ENCODE data around the gene MPND.

MPND gene

DNA sequence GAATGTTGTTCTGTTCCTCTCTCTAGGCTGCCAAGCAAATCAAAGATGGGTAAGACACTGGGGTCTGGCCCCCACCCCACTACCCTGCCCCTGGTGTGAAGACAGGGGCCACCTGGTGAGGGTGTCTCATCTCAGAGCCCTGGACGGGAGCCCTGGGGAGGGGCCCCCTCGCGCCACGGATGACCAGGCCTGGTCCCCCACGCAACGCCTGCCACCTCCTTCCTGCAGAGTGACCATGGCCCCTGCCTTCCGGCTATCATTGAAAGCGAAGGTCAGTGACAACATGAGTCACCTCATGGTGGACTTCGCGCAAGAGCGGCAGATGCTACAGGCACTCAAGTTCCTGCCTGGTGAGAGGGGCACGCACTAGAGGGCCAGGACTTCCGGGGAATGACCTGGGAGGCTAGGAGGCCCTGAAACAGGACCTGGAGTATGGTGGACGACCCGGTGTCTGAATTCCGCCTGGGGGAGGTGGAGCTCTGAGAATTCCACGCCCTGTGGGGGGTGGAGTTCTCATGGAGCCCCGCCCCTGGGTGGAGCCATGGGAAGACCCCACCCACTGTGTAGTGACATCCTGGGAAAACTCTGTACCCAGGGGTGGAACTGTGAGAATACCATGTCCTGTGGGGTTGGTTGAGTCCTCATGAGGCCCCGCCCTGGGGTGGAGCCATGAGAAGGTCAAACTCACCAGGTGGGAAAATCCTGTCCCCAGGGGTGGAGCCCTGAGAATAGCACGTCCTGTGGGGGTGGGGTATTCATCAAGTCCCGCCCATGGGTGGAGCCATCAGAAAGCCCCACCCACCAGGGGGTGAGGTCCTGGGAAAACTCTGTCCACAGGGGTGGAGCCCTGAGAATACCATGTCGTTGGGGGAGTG is 32.9 kb upstream of the MPND start:
- H3K27me3 ChIP-seq (ENCODE audit: insufficient read depth, insufficient read length), result no peaks in the 10 kb centered on the region
- H3K4me1 ChIP-seq (ENCODE audit: insufficient read depth, insufficient read length), result peaks cover 7% of the 10 kb centered on the region
- H3K36me3 ChIP-seq (ENCODE audit: insufficient read depth, insufficient read length, low read length), result peaks cover 32% of the 10 kb centered on the region
- H3K4me3 ChIP-seq (ENCODE audit: insufficient read length, low read depth), result no peak overlapping the region
- TF ChIP-seq YY1 (IDR thresholded peaks at IDR 0.05; ENCODE audit: insufficient read depth, insufficient read length), result no peak
- H3K9ac ChIP-seq (ENCODE audit: insufficient read length, low read depth), result no peak overlapping the region
- peaks cover 7% of the 10 kb centered on the region; the same call in 1 of the 2 replicates for H3K9me3 ChIP-seq (ENCODE audit: insufficient read depth, low read length)
- DNase-seq (ENCODE audit: low read depth, low spot score), result no peak

GRCh38 chr19:4313847-4314490 is 29.4 kb upstream of the MPND start:
- TF ChIP-seq YY1 (IDR thresholded peaks at IDR 0.05; ENCODE audit: insufficient read depth, insufficient read length) (no peak), SUZ12 (IDR thresholded peaks at IDR 0.05; ENCODE audit: extremely low read depth, insufficient read depth, insufficient read length) (no peak), ZNF274 (IDR thresholded peaks at IDR 0.05; ENCODE audit: low read depth, low read length) (no peak)
- Histone ChIP-seq H3K4me1 (ENCODE audit: insufficient read depth, insufficient read length) (peaks cover 2% of the 10 kb centered on the region), H3K9me3 (ENCODE audit: insufficient read depth, low read length) (peaks cover 12% of the 10 kb centered on the region; the same call in 1 of the 2 replicates), H3K36me3 (ENCODE audit: insufficient read depth, insufficient read length, low read length) (peaks cover 38% of the 10 kb centered on the region), H3K4me3 (ENCODE audit: insufficient read length, low read depth) (no peak overlapping the region), H3K27me3 (ENCODE audit: insufficient read depth, insufficient read length) (no peaks in the 10 kb centered on the region), H3K9ac (ENCODE audit: insufficient read length, low read depth) (no peak overlapping the region)
- no peak for DNase-seq (ENCODE audit: low read depth, low spot score)

DNA sequence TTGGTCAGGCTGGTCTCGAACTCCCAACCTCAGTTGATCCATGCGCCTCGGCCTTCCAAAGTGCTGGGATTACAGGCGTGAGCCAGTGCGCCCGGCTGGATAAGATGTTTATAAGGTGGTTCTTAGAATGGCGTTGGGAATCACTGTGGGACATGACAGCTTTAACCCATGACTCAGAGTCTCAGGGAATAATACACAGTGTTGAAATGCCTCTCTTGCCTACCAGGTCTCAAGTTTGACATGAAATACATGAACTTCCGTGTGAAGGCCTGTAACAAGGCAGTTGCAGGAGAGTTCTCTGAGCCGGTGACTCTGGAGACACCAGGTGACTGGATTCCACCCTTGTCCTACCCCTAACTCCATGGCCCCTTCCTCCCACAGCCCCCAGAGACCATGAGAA is 26.4 kb upstream of the MPND start:
- Histone ChIP-seq H3K4me1 (ENCODE audit: insufficient read depth, insufficient read length) (no peaks in the 10 kb centered on the region), H3K36me3 (ENCODE audit: insufficient read depth, insufficient read length, low read length) (peaks cover 22% of the 10 kb centered on the region), H3K4me3 (ENCODE audit: insufficient read length, low read depth) (no peak overlapping the region), H3K9me3 (ENCODE audit: insufficient read depth, low read length) (peaks cover 34% of the 10 kb centered on the region), H3K27me3 (ENCODE audit: insufficient read depth, insufficient read length) (peaks cover 3% of the 10 kb centered on the region), H3K9ac (ENCODE audit: insufficient read length, low read depth) (no peak overlapping the region)
- no peak for DNase-seq (ENCODE audit: low read depth, low spot score)
- TF ChIP-seq ZNF274 (IDR thresholded peaks at IDR 0.05; ENCODE audit: low read depth, low read length) (no peak), SUZ12 (IDR thresholded peaks at IDR 0.05; ENCODE audit: extremely low read depth, insufficient read depth, insufficient read length) (no peak)

- H3K36me3 ChIP-seq (ENCODE audit: insufficient read depth, insufficient read length, low read length), result peaks cover 25% of the 10 kb centered on the region
- TF ChIP-seq ZNF274 (IDR thresholded peaks at IDR 0.05; ENCODE audit: low read depth, low read length) (no peak), YY1 (IDR thresholded peaks at IDR 0.05; ENCODE audit: insufficient read depth, insufficient read length) (no peak)
Measured at GRCh38 chr19:4318460-4318859, 24.9 kb upstream of the MPND start.

GRCh38 chr19:4319067-4319718 is 24.2 kb upstream of the MPND start:
- Histone ChIP-seq H3K36me3 (ENCODE audit: insufficient read depth, insufficient read length, low read length) (peaks cover 32% of the 10 kb centered on the region), H3K27me3 (ENCODE audit: insufficient read depth, insufficient read length) (peaks cover 3% of the 10 kb centered on the region), H3K4me3 (ENCODE audit: insufficient read length, low read depth) (no peak overlapping the region), H3K4me1 (ENCODE audit: insufficient read depth, insufficient read length) (no peaks in the 10 kb centered on the region), H3K9ac (ENCODE audit: insufficient read length, low read depth) (no peak overlapping the region), H3K9me3 (ENCODE audit: insufficient read depth, low read length) (peaks cover 39% of the 10 kb centered on the region)
- TF ChIP-seq YY1 (IDR thresholded peaks at IDR 0.05; ENCODE audit: insufficient read depth, insufficient read length) (no peak), SUZ12 (IDR thresholded peaks at IDR 0.05; ENCODE audit: extremely low read depth, insufficient read depth, insufficient read length) (no peak), ZNF274 (IDR thresholded peaks at IDR 0.05; ENCODE audit: low read depth, low read length) (no peak)
- DNase-seq (ENCODE audit: low read depth, low spot score), result no peak

More at GRCh38 chr19:4318460-4318859, 24.9 kb upstream of the MPND start:
- peaks cover 3% of the 10 kb centered on the region for H3K27me3 ChIP-seq (ENCODE audit: insufficient read depth, insufficient read length)
- no peak for DNase-seq (ENCODE audit: low read depth, low spot score)
- H3K4me1 ChIP-seq (ENCODE audit: insufficient read depth, insufficient read length), result no peaks in the 10 kb centered on the region
- H3K9ac ChIP-seq (ENCODE audit: insufficient read length, low read depth), result no peak overlapping the region
- peaks cover 39% of the 10 kb centered on the region for H3K9me3 ChIP-seq (ENCODE audit: insufficient read depth, low read length)
- H3K4me3 ChIP-seq (ENCODE audit: insufficient read length, low read depth), result no peak overlapping the region

GRCh38 chr19:4320419-4320818 is 22.9 kb upstream of the MPND start:
- Histone ChIP-seq H3K9ac (ENCODE audit: insufficient read length, low read depth) (no peak overlapping the region), H3K4me3 (ENCODE audit: insufficient read length, low read depth) (no peak overlapping the region), H3K4me1 (ENCODE audit: insufficient read depth, insufficient read length) (no peaks in the 10 kb centered on the region), H3K36me3 (ENCODE audit: insufficient read depth, insufficient read length, low read length) (peaks cover 34% of the 10 kb centered on the region), H3K27me3 (ENCODE audit: insufficient read depth, insufficient read length) (peaks cover 3% of the 10 kb centered on the region), H3K9me3 (ENCODE audit: insufficient read depth, low read length) (peaks cover 39% of the 10 kb centered on the region)
- no peak for TF ChIP-seq ZNF274 (IDR thresholded peaks at IDR 0.05; ENCODE audit: low read depth, low read length)
- TF ChIP-seq YY1 (IDR thresholded peaks at IDR 0.05; ENCODE audit: insufficient read depth, insufficient read length), result no peak
- TF ChIP-seq SUZ12 (IDR thresholded peaks at IDR 0.05; ENCODE audit: extremely low read depth, insufficient read depth, insufficient read length), result no peak
- no peak for DNase-seq (ENCODE audit: low read depth, low spot score)

Data from NT2/D1 (cell line).